Neural cell (in vitro differentiated cells): ENCODE measurements around the gene IFITM10.

ENCODE experiments used
- EP300 ChIP-seq: fragments of 450-650 bp; conservative IDR thresholded peaks from 2 replicates; pipeline ENCODE4 v1.6.1; 2014; ENCODE audit warnings: antibody characterized with exemption, mild to moderate bottlenecking, moderate library complexity; ENCODE audit not compliant: poor library complexity, severe bottlenecking
- EZH2 ChIP-seq: fragments of 200-600, 300-800 bp; shearing (Covaris generic), sonication (generic); IDR thresholded peaks from 2 replicates; pipeline ENCODE4 v1.6.1; 2014; ENCODE audit warnings: antibody characterized with exemption, low read length, borderline replicate concordance, mild to moderate bottlenecking; ENCODE audit not compliant: insufficient read depth, poor library complexity, severe bottlenecking
- MXI1 ChIP-seq: fragments of 450-650 bp; conservative IDR thresholded peaks from 2 replicates; pipeline ENCODE4 v1.6.1; 2014; ENCODE audit warnings: antibody characterized with exemption, mild to moderate bottlenecking; ENCODE audit not compliant: poor library complexity, severe bottlenecking
- POLR2AphosphoS5 ChIP-seq: IDR thresholded peaks from 2 replicates; pipeline ENCODE4 v1.6.1; 2012
- REST ChIP-seq: IDR thresholded peaks from 2 replicates; pipeline ENCODE4 v1.6.1; 2012; ENCODE audit warnings: borderline replicate concordance
- TAF1 ChIP-seq: IDR thresholded peaks from 2 replicates; pipeline ENCODE4 v1.6.1; 2012; ENCODE audit warnings: low read depth
- TF ChIP-seq, protein P1 (sequence below): fragments of 450-650 bp; IDR thresholded peaks from 2 replicates; pipeline ENCODE4 v1.5.1; 2014; ENCODE audit warnings: antibody characterized with exemption, mild to moderate bottlenecking, moderate library complexity; ENCODE audit not compliant: poor library complexity, severe bottlenecking

DNA sequence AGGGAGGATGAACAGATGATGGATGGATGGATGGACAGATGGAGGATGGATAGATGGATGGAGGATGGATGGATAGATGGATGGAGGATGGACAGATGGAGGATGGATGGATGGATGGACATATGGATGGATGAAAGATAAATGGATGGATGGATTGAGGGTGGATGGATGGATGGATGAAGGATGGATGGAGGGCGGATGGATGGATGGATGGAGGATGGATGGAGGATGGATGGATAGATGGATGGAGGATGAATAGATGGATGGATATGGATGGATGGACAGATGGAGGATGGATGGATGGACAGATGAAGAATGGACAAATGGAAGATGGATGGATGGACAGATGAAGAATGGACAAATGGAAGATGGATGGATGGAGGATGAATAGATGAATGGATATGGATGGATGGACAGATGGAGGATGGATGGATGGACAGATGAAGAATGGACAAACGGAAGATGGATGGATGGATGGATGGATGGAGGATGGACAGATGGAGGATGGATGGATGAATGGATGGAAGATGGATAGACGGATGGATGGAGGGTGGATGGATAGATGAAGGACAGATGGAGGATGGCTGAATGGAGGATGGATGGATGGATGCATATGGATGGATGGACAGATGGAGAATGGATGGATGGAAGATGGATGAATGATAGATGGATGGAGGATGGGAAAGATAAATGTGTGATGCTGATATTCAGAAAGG, 7.4 kb downstream of the IFITM10 start:
- TF ChIP-seq, protein P1, sequence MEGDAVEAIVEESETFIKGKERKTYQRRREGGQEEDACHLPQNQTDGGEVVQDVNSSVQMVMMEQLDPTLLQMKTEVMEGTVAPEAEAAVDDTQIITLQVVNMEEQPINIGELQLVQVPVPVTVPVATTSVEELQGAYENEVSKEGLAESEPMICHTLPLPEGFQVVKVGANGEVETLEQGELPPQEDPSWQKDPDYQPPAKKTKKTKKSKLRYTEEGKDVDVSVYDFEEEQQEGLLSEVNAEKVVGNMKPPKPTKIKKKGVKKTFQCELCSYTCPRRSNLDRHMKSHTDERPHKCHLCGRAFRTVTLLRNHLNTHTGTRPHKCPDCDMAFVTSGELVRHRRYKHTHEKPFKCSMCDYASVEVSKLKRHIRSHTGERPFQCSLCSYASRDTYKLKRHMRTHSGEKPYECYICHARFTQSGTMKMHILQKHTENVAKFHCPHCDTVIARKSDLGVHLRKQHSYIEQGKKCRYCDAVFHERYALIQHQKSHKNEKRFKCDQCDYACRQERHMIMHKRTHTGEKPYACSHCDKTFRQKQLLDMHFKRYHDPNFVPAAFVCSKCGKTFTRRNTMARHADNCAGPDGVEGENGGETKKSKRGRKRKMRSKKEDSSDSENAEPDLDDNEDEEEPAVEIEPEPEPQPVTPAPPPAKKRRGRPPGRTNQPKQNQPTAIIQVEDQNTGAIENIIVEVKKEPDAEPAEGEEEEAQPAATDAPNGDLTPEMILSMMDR: no peak
- no peak for TF ChIP-seq EZH2
- TF ChIP-seq POLR2AphosphoS5: no peak
- no peak for TF ChIP-seq EP300
- no peak for TF ChIP-seq REST
- TF ChIP-seq TAF1: no peak
- TF ChIP-seq MXI1: no peak
